Upper lobe of right lung (tissue), 1 donor: ENCODE measurements around the gene CEP112. TPM values are rescaled to one million over a fixed set of nuclear protein-coding genes. Genes with fewer than 3 reads are reported as not detected.

ENCODE experiments used
- ATAC-seq: fragments of 200-7000 bp; cut with Tn5 transposase; one replicate; pipeline ENCODE4 v1.9.1; 2020; ENCODE audit warnings: mild to moderate bottlenecking, moderate library complexity
- DNase-seq: peaks from one replicate; pipeline ENCODE4 v3.0.0-alpha.2; 2020
- H3K27ac ChIP-seq: fragments of 200-600 bp; one replicate; pipeline ENCODE4 v1.8.0; 2022
- H3K27me3 ChIP-seq: fragments of 200-600 bp; one replicate; pipeline ENCODE4 v1.8.0; 2022; ENCODE audit warnings: mild to moderate bottlenecking
- H3K36me3 ChIP-seq: fragments of 200-600 bp; one replicate; pipeline ENCODE4 v1.8.0; 2022
- H3K4me1 ChIP-seq: fragments of 200-600 bp; one replicate; pipeline ENCODE4 v1.8.0; 2022
- H3K4me3 ChIP-seq: fragments of 200-600 bp; one replicate; pipeline ENCODE4 v1.8.0; 2022; ENCODE audit warnings: mild to moderate bottlenecking
- H3K9me3 ChIP-seq: fragments of 200-600 bp; one replicate; pipeline ENCODE4 v1.8.0; 2022
- intact Hi-C: fragments of 100-400 bp; cut with DNase I; formaldehyde crosslinking; loops from one replicate; pipeline ENCODE4 v1.11.0; 2022
- total RNA-seq: library from RNA; stranded (reverse); fragmentation: NEBNext Ultra II Directional; extraction: Animal tissue kit (Norgen Biotek cat#: 25700); gene quantifications from one replicate; pipeline ENCODE4 v1.2.1, GENCODE V29; 2021
- TF ChIP-seq, protein P1 (sequence below): fragments of 200-600 bp; IDR thresholded peaks from one replicate; pipeline ENCODE4 v1.8.0; 2022; ENCODE audit warnings: antibody characterized with exemption
- donor health status: DM: no; HTN: yes; CAD: no; lungs with severe emphysema.

The CEP112 gene
- total RNA-seq, 1 donor from 2014 or later = 32.9 TPM

DNA sequence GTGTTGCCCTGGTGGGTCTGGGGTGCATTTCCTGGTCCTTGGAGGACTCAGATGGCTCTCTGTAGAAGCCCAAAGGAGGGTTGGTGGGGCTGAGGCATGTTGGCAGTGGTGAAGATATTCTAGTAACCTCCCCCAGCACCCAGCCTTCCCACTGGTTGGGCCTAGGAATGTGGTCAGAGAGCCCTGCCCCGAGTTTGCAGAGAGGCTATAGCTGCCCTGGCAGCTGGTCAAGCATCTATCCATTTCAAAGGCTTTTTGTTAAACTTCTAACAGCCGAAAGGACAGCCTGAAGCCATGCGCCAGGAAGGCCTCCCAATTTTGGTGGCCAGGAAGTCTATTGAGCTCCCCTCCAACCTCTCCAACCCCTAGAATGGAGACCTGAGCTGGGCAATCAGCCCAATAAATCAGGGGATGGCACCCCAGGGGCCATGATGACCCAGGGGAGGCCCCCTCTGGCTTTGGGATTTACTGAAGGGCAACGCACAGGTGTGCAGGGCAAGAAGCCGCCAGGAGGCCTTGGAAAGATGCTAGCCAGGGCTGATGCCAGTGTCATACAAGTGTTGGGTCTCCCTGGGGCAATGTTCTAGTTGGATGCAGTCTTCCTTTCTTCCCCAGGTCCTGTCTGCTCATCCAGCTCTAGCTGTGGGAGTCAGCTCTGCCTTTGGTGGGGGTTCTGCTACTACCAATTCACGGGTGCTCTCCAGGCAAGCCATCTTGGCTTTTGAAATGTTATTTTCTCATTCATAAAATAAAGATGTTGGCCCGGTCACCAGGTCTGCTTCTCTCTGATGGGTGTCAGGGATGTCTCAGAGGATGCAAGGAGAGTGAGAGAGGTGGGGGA lies 599.6 kb downstream of the CEP112 start:
- no peak for ATAC-seq

DNA sequence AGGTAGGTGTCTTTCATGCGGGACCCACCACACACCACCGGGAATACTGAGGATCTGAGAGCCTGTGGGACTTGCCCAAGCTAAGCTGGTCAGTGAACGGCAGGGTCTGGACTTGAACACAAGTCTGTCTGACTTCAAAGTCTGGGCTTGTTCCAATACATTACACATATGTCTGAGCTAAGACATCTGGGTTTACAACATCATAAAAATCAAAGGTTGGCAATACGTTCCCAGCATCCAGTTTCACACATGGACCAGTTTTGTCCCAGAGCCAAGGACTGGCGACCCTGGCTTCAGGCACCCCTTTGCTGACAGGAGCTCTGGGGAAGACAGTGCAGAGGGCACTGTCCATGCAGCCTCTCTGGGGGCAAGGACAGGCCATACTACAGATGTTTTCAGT lies 602.6 kb downstream of the CEP112 start:
- no peak for ATAC-seq
- TF ChIP-seq, protein P1, sequence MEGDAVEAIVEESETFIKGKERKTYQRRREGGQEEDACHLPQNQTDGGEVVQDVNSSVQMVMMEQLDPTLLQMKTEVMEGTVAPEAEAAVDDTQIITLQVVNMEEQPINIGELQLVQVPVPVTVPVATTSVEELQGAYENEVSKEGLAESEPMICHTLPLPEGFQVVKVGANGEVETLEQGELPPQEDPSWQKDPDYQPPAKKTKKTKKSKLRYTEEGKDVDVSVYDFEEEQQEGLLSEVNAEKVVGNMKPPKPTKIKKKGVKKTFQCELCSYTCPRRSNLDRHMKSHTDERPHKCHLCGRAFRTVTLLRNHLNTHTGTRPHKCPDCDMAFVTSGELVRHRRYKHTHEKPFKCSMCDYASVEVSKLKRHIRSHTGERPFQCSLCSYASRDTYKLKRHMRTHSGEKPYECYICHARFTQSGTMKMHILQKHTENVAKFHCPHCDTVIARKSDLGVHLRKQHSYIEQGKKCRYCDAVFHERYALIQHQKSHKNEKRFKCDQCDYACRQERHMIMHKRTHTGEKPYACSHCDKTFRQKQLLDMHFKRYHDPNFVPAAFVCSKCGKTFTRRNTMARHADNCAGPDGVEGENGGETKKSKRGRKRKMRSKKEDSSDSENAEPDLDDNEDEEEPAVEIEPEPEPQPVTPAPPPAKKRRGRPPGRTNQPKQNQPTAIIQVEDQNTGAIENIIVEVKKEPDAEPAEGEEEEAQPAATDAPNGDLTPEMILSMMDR = no peak
- peaks cover 18% of the 10 kb centered on the region for H3K4me1 ChIP-seq

More for the DNA sequence above, 599.6 kb downstream of the CEP112 start:
- H3K4me3 ChIP-seq = no peak overlapping the region
- TF ChIP-seq, protein P1 = no peak
- H3K9me3 ChIP-seq = no peaks in the 10 kb centered on the region
- H3K4me1 ChIP-seq = peaks cover 22% of the 10 kb centered on the region
- DNase-seq = no peak
- H3K27ac ChIP-seq = no peak overlapping the region
- H3K36me3 ChIP-seq = no peaks in the 10 kb centered on the region
- intact Hi-C loops = no loop called here
- no peaks in the 10 kb centered on the region for H3K27me3 ChIP-seq

DNA sequence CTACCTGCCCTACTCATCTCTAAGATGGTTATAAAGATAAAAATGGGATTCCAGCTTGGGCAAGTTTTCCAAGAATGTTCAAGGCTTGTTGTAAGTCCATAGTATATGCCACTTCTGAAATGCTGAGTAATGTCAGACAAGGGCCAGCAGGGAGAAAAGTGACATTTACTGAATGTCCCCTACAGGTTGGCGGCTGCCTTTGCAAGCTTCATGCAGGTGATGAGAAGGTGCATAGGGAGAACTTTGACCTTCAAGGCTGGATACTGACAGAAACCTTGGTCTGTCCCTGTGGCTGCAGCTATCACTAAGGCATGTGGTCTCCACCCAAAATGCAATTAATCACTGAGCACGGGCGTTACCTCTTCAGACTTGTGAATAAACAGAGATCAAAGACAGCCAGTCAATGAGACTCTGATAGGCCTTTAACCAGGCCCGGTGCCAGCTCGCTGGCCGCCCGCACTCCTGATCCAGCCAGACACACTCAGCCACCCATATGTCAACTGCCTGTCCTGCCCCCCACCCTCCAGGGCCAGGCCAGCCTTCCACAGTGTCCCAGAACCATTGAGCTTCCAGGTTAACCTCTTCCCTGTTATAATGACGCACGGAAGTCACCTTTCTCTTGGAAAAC lies 603.6 kb downstream of the CEP112 start:
- Histone ChIP-seq H3K4me1 (peaks cover 18% of the 10 kb centered on the region), H3K9me3 (no peaks in the 10 kb centered on the region), H3K27me3 (no peaks in the 10 kb centered on the region), H3K27ac (no peak overlapping the region), H3K36me3 (no peaks in the 10 kb centered on the region), H3K4me3 (no peak overlapping the region)
- TF ChIP-seq, protein P1 = peak; percentile 18
- peak; percentile 81 for DNase-seq
- intact Hi-C loops = no loop called here
- ATAC-seq = peak; percentile 82

More for the DNA sequence above, 602.6 kb downstream of the CEP112 start:
- intact Hi-C loops = no loop called here
- no peak for DNase-seq
- no peaks in the 10 kb centered on the region for H3K27me3 ChIP-seq
- no peak overlapping the region for H3K4me3 ChIP-seq
- H3K9me3 ChIP-seq = no peaks in the 10 kb centered on the region
- no peak overlapping the region for H3K27ac ChIP-seq
- H3K36me3 ChIP-seq = no peaks in the 10 kb centered on the region

DNA sequence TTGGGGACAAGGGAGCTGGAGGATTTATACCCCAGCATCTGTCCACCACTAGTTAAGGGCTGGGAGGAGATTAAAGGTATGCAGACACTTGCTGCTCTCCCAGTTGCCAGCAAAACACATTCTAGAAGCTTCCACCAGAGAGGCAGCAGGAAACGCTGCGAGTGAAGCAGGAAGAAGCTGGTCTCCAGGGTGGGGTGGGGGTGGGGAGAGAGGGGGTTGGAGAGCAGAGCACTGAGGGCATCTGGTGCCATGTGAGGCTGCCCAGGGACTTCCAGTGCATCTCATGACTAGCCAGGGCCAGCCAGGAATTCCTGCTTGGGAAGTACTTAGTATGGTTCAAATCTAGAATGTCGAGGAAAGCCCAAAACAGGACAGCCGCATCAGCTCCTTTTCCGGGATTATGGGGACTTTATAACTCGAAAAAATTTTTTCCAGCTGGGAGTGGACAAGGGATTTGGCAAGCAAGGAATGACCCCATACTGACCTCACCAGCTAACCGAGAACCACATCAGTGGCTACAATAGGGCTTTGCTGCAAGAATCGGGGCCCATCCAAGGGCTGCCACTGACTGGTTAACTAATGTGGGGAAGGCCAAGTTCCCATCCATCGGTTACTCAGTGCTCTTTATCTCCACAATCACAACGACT lies 604.3 kb downstream of the CEP112 start:
- intact Hi-C loops = no loop called here
- DNase-seq (no peak), ATAC-seq (no peak)
- Histone ChIP-seq H3K4me3 (no peak overlapping the region), H3K9me3 (no peaks in the 10 kb centered on the region), H3K27ac (no peak overlapping the region), H3K36me3 (no peaks in the 10 kb centered on the region), H3K27me3 (no peaks in the 10 kb centered on the region), H3K4me1 (peaks cover 18% of the 10 kb centered on the region)
- TF ChIP-seq, protein P1 = no peak

DNA sequence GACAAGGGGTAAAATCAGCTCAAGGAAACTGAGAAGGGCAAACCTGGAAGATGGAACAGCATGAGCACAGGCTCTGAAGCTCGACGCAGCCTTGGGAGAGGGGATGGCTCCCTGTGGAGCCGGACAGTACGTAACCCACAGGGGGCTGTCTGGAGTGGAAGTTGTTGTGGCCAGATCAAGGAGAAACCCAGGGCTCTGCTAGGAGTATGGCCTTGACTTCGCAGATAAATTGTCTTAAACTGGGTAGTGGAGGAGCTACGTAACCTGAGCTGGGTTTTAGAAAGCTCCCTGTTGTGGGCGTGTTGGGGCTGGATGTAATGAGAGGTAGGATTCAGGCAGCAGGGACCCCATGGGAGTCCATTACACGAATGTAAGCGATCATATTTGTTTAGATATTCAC lies 605.0 kb downstream of the CEP112 start:
- TF ChIP-seq, protein P1 = no peak
- Histone ChIP-seq H3K4me1 (peaks cover 18% of the 10 kb centered on the region), H3K27ac (no peak overlapping the region), H3K4me3 (no peak overlapping the region), H3K9me3 (no peaks in the 10 kb centered on the region), H3K36me3 (no peaks in the 10 kb centered on the region), H3K27me3 (no peaks in the 10 kb centered on the region)
- intact Hi-C loops = no loop called here
- ATAC-seq (no peak), DNase-seq (no peak)

Other genes starting within 250 kb of the CEP112 start
- gene APOH, start 37.3 kb upstream of the CEP112 start, total RNA-seq = 29.6 TPM
- gene PRKCA, start 110.5 kb upstream of the CEP112 start, total RNA-seq = 43.4 TPM